SU-DHL-6 (cell line): ENCODE measurements around the gene NPPA.

Experiments
- H2AFZ ChIP-seq: fragments of 200-600 bp; sonication (generic); 2 replicates; pipeline ENCODE4 v1.6.1; 2014; ENCODE audit warnings: low read depth, mild to moderate bottlenecking, moderate library complexity, mixed read lengths, antibody characterized with exemption, low read length; ENCODE audit not compliant: severe bottlenecking
- H3F3A ChIP-seq: fragments of 200-600 bp; shearing (Covaris generic); 2 replicates; pipeline ENCODE4 v1.6.0; 2016; ENCODE audit warnings: antibody characterized with exemption, mild to moderate bottlenecking; ENCODE audit not compliant: insufficient read depth
- H3K27ac ChIP-seq: fragments of 200-600 bp; sonication (generic); 2 replicates; pipeline ENCODE4 v1.5.1; 2016; ENCODE audit warnings: low read depth, mild to moderate bottlenecking, low read length, moderate library complexity, mixed read lengths
- H3K27me3 ChIP-seq: fragments of 200-600 bp; sonication (generic), shearing (Covaris generic); 2 replicates; pipeline ENCODE4 v1.6.0; 2014; ENCODE audit warnings: mild to moderate bottlenecking, low read length
- H3K36me3 ChIP-seq: fragments of 200-600 bp; sonication (generic); 2 replicates; pipeline ENCODE4 v1.6.1; 2014; ENCODE audit warnings: mild to moderate bottlenecking, low read length, mixed read lengths
- H3K4me2 ChIP-seq: fragments of 300-600, 200-600 bp; shearing (Covaris generic), sonication (generic); 2 replicates; pipeline ENCODE4 v1.6.0; 2014; ENCODE audit warnings: low read length, low read depth, mild to moderate bottlenecking; ENCODE audit not compliant: poor library complexity, severe bottlenecking
- H3K4me3 ChIP-seq: fragments of 200-600 bp; sonication (generic); 2 replicates; pipeline ENCODE4 v1.5.1; 2014; ENCODE audit warnings: antibody characterized with exemption, low read length, mild to moderate bottlenecking, mixed read lengths; ENCODE audit not compliant: insufficient read depth, poor library complexity, severe bottlenecking
- H3K79me2 ChIP-seq: fragments of 200-600 bp; sonication (generic); 2 replicates; pipeline ENCODE4 v1.6.1; 2014; ENCODE audit warnings: mild to moderate bottlenecking, low read length, moderate library complexity; ENCODE audit not compliant: insufficient read depth
- H3K9ac ChIP-seq: fragments of 200-600 bp; sonication (generic); 2 replicates; pipeline ENCODE4 v1.7.0; 2014; ENCODE audit warnings: mild to moderate bottlenecking, low read length
- H3K9me2 ChIP-seq: fragments of 200-600 bp; sonication (generic); replicated peaks from 2 replicates; pipeline ENCODE4 v1.6.1; 2014; ENCODE audit warnings: low read length; ENCODE audit not compliant: insufficient read depth
- H3K9me3 ChIP-seq: fragments of 200-600 bp; sonication (generic); 2 replicates; pipeline ENCODE4 v1.6.1; 2014; ENCODE audit warnings: low read length, mixed read lengths; ENCODE audit not compliant: insufficient read depth
- H4K20me1 ChIP-seq: fragments of 200-600 bp; sonication (generic); 2 replicates; pipeline ENCODE4 v1.6.1; 2014; ENCODE audit warnings: low read depth, mild to moderate bottlenecking, antibody characterized with exemption, low read length, moderate library complexity, mixed read lengths
- EZH2phosphoT487 ChIP-seq: fragments of 200-600 bp; sonication (generic), shearing (Covaris generic); conservative IDR thresholded peaks from 2 replicates; pipeline ENCODE4 v1.6.1; 2018; ENCODE audit warnings: mild to moderate bottlenecking, antibody characterized with exemption, low read length, moderate library complexity, mixed read lengths
- TF ChIP-seq, protein P1 (sequence below): fragments of 200-600 bp; sonication (generic); IDR thresholded peaks from one replicate; pipeline ENCODE4 v1.5.1; 2017; ENCODE audit warnings: antibody characterized with exemption, mild to moderate bottlenecking, low read length, moderate library complexity; ENCODE audit not compliant: insufficient read depth, poor library complexity, severe bottlenecking

NPPA gene

DNA sequence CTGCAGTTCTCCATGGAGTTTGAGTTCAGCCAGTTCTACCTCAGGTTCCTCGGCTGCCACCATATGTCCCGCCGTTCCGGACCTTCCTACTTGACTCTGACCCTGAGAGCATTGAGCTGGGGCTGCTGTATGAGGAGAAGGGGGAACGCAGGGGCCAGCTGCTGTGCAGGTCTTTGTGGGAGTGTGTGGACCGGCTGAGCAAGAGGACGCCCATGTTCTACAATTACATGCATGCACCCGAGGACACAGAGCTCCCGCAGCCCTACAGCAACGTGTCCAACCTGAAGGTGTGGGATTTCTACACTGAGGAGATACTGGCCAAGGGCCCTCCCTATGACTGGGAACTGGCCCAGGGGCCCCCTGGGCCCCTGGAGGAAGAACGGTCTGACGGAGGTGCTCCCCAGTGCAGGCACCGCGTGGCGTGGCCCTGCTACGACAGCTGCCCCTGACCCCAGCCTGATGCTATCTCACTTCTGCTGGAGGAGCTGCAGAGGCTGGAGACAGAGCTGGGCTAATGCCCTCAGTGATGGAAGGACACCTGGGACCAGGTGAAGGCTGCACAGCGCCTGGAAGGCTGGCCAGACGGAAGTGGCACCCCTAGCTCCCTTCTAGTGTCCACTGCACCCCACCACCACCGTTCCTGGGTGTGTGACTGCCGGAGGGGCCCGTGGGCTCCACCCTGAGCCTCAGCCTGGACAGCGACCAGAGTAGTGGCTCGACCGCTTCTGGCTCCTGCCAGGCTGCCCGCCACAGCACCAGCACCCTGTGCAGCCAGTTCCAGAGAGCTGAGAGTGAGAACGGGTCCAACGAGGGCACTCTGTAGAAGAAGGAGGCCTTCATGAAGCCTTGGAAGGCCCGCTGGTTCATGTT, 32.0 kb upstream of the NPPA start:
- no peak overlapping the region for H3K27ac ChIP-seq
- H3K4me3 ChIP-seq, result no peak overlapping the region
- H4K20me1 ChIP-seq, result no peaks in the 10 kb centered on the region
- no peak overlapping the region for H3K9ac ChIP-seq
- no peak for TF ChIP-seq EZH2phosphoT487
- TF ChIP-seq, protein P1, sequence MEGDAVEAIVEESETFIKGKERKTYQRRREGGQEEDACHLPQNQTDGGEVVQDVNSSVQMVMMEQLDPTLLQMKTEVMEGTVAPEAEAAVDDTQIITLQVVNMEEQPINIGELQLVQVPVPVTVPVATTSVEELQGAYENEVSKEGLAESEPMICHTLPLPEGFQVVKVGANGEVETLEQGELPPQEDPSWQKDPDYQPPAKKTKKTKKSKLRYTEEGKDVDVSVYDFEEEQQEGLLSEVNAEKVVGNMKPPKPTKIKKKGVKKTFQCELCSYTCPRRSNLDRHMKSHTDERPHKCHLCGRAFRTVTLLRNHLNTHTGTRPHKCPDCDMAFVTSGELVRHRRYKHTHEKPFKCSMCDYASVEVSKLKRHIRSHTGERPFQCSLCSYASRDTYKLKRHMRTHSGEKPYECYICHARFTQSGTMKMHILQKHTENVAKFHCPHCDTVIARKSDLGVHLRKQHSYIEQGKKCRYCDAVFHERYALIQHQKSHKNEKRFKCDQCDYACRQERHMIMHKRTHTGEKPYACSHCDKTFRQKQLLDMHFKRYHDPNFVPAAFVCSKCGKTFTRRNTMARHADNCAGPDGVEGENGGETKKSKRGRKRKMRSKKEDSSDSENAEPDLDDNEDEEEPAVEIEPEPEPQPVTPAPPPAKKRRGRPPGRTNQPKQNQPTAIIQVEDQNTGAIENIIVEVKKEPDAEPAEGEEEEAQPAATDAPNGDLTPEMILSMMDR, result no peak
- H3K4me2 ChIP-seq, result no peak overlapping the region
- H3F3A ChIP-seq, result no peaks in the 10 kb centered on the region
- H3K36me3 ChIP-seq, result no peaks in the 10 kb centered on the region
- H2AFZ ChIP-seq, result no peak overlapping the region
- H3K79me2 ChIP-seq, result no peaks in the 10 kb centered on the region
- H3K9me2 ChIP-seq, result no peaks in the 10 kb centered on the region
- H3K27me3 ChIP-seq, result no peaks in the 10 kb centered on the region
- H3K9me3 ChIP-seq, result no peaks in the 10 kb centered on the region

DNA sequence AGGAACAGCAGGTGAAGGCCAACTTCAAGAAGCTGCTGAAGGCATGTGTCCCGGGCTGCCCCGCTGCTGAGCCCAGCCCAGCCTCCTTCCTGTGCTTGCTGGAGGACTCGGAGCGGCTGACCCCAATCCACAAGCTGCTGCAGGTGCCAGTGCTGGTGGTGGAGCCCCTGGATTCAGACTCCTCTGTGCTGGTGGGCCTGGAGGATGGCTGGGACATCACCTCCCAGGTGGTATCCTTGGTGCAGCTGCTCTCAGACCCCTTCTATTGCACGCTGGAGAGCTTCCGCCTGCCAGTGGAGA, 31.3 kb upstream of the NPPA start:
- Histone ChIP-seq H3K9ac (no peak overlapping the region), H3K27ac (no peak overlapping the region), H3K27me3 (no peaks in the 10 kb centered on the region), H3K4me2 (no peak overlapping the region), H3K9me2 (no peaks in the 10 kb centered on the region), H3K79me2 (no peaks in the 10 kb centered on the region), H2AFZ (no peak overlapping the region), H4K20me1 (no peaks in the 10 kb centered on the region), H3F3A (no peaks in the 10 kb centered on the region), H3K4me3 (no peak overlapping the region), H3K36me3 (no peaks in the 10 kb centered on the region), H3K9me3 (no peaks in the 10 kb centered on the region)
- TF ChIP-seq EZH2phosphoT487, result no peak
- TF ChIP-seq, protein P1, result no peak

DNA sequence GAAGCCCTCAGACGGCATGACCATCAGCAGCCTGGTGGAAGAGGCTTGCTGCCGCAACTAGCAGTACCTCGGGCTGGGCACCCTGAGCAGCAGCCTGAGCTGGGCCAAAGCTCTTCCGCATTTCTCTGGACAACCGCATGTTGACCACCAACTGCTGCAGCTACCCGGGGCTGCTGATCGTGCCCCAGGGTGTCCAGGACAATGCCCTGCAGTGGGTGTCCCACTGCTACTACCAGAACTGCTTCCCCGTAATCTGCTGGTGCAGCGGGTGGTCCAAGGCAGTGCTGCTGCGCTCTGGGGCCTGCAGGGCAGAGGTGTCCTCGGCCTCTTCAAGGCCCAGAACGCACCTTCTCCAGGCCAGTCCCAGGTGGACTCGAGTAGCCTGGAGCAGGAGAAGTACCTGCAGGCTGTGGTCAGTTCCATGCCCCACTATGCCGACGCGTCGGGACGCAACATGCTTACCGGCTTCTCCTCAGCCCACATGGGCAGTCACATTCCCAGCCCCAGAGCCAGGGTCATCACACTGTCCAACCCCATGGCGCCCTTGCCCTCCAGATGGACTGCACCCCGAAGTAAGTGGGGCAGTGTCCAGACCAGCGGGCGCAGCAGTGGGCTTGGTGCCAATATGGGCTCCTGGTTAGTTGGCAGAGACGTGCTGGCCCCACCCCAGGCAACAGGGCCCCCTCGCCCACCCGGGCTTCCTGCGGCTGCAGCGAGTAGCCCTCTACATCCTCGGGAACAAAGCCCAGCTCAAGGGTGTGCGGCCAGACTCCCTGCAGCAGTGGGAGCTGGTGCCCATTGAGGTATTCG, 30.7 kb upstream of the NPPA start:
- H3K36me3 ChIP-seq, result no peaks in the 10 kb centered on the region
- H4K20me1 ChIP-seq, result no peaks in the 10 kb centered on the region
- H3K9me2 ChIP-seq, result no peaks in the 10 kb centered on the region
- TF ChIP-seq EZH2phosphoT487, result no peak
- TF ChIP-seq, protein P1, result no peak
- H3K9me3 ChIP-seq, result no peaks in the 10 kb centered on the region
- H3K4me3 ChIP-seq, result no peak overlapping the region
- no peaks in the 10 kb centered on the region for H3K27me3 ChIP-seq
- no peaks in the 10 kb centered on the region for H3F3A ChIP-seq
- H3K79me2 ChIP-seq, result no peaks in the 10 kb centered on the region
- H2AFZ ChIP-seq, result no peak overlapping the region
- H3K4me2 ChIP-seq, result no peak overlapping the region
- no peak overlapping the region for H3K27ac ChIP-seq
- H3K9ac ChIP-seq, result no peak overlapping the region
